Measurements from ENCODE around the gene ALKBH3. TPM values are rescaled to one million over a fixed set of nuclear protein-coding genes. Genes with fewer than 3 reads are reported as not detected.

The ALKBH3 gene
- polyA plus RNA-seq, 1 of the 3 experiments (the other 2 are of a cell fraction) = 27.0 TPM

DNA sequence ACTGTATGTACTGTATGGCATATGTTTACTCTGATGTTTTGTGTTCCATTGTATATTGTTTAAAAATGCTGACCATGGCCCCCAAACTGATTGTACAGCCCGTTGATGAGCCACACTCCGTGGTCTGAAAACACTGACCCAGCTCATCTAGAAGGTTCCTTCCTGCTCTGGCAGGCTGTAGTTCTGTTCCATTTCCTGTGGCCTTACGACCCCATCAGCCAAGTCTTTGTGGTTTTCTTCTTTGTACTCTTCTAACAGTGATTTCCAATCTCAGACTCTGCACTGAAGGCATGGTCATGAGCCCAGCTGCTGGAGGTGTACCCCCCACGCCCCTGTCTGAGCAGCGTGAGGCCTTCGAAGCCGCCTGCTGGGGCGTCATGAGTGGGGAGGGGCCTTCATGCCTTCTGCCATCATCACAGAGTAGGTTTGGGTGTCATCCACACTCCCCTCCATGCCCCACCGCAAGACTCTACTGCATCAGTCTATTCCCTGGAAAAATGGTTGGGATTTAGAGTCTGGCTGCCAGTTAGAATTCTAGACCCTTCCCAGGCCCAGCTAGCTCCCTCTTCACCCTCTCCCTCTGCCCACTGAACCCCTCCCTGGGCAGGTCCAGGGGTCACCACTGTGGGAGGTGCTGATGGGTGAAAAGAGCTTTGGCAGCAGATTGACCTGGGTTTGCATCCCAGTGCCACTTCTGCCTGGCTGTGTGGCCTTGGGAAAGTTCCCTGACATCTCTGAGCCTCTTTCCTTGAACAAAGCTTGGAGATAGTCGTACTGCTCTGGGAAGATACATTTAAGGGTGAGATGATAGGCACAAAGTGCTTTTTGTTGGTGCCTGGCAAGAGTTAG lies 50.5 kb downstream of the ALKBH3 start:
- ChIA-PET POLR2A (interaction anchor here (4.3 kb wide), 1 partner anchor 12 kb away, joined by 34 read pairs; the partner anchor contains the start of gene C11orf96), CTCF (interaction anchor here (0.6 to 7.7 kb wide), 11 partner anchors 8 to 812 kb away, joined by 3 to 54 read pairs (median 4); partner anchors contain the start of gene C11orf96)
- Histone ChIP-seq H3F3A (replicated peaks; ENCODE audit: insufficient read depth) (no peaks in the 10 kb centered on the region), H3K4me3 (ENCODE audit: low read depth in 2 of 2, low read length in 1 of 2) (no peak overlapping the region), H2AFZ (ENCODE audit: low read depth) (no peak overlapping the region), H3K4me2 (no peak overlapping the region), H3K9me3 (no peaks in the 10 kb centered on the region), H3K36me3 (replicated peaks in 1 of 2; ENCODE audit: control insufficient read depth in 1 of 2, insufficient read depth in 2 of 2, low read length in 1 of 2) (no peaks in the 10 kb centered on the region), H4K20me1 (ENCODE audit: insufficient read depth) (no peaks in the 10 kb centered on the region), H3K27ac (ENCODE audit: low read depth in 2 of 2, low read length in 1 of 2) (peak overlapping the region in 1 of 2 experiments; percentile 39; a peak in 1 of 4 replicates), H3K79me2 (ENCODE audit: insufficient read depth) (no peaks in the 10 kb centered on the region), H3K27me3 (ENCODE audit: insufficient read depth) (no peaks in the 10 kb centered on the region), H3K9me2 (no peaks in the 10 kb centered on the region), H3K4me1 (ENCODE audit: control insufficient read depth in 1 of 2, insufficient read depth in 2 of 2, low read depth in 1 of 2, low read length in 1 of 2) (peaks cover 7 to 80% of the 10 kb centered on the region in 2 experiments; a peak in 3 of 4 replicates), H3K9ac (no peak overlapping the region)
- 76% methylated on average over 9 of the region's 10 CpGs for WGBS (ENCODE audit: low lambda C conversion rate)
- no peak for TF ChIP-seq TAF1 (IDR thresholded peaks at IDR 0.05; ENCODE audit: borderline replicate concordance, low read depth, low read length)
- TF ChIP-seq TCF12 (IDR thresholded peaks at IDR 0.05) = no peak
- no peak for TF ChIP-seq RAD21 (IDR thresholded peaks at IDR 0.05; ENCODE audit: low read length)
- TF ChIP-seq GATA2 (CRISPR knock-in tag; IDR thresholded peaks at IDR 0.05) = no peak
- TF ChIP-seq, protein P1, sequence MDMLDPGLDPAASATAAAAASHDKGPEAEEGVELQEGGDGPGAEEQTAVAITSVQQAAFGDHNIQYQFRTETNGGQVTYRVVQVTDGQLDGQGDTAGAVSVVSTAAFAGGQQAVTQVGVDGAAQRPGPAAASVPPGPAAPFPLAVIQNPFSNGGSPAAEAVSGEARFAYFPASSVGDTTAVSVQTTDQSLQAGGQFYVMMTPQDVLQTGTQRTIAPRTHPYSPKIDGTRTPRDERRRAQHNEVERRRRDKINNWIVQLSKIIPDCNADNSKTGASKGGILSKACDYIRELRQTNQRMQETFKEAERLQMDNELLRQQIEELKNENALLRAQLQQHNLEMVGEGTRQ (IDR thresholded peaks at IDR 0.05; ENCODE audit: borderline replicate concordance, low read depth, low read length) = no peak
- no peak for DNase-seq

GRCh38 chr11:43931717-43932039 lies 51.0 kb downstream of the ALKBH3 start:
- Histone ChIP-seq H3K9me2 (no peaks in the 10 kb centered on the region), H3F3A (replicated peaks; ENCODE audit: insufficient read depth) (no peaks in the 10 kb centered on the region), H3K27me3 (ENCODE audit: insufficient read depth) (no peaks in the 10 kb centered on the region), H3K4me3 (ENCODE audit: low read depth in 2 of 2, low read length in 1 of 2) (no peak overlapping the region), H3K36me3 (replicated peaks in 1 of 2; ENCODE audit: control insufficient read depth in 1 of 2, insufficient read depth in 2 of 2, low read length in 1 of 2) (no peaks in the 10 kb centered on the region), H3K4me1 (ENCODE audit: control insufficient read depth in 1 of 2, insufficient read depth in 2 of 2, low read depth in 1 of 2, low read length in 1 of 2) (peaks cover 7 to 76% of the 10 kb centered on the region in 2 experiments; a peak in 3 of 4 replicates), H3K9me3 (no peaks in the 10 kb centered on the region), H2AFZ (ENCODE audit: low read depth) (no peak overlapping the region), H4K20me1 (ENCODE audit: insufficient read depth) (no peaks in the 10 kb centered on the region), H3K79me2 (ENCODE audit: insufficient read depth) (no peaks in the 10 kb centered on the region), H3K9ac (no peak overlapping the region), H3K27ac (ENCODE audit: low read depth in 2 of 2, low read length in 1 of 2) (no peak overlapping the region; a peak in 1 of 4 replicates), H3K4me2 (no peak overlapping the region)
- TF ChIP-seq, protein P2, sequence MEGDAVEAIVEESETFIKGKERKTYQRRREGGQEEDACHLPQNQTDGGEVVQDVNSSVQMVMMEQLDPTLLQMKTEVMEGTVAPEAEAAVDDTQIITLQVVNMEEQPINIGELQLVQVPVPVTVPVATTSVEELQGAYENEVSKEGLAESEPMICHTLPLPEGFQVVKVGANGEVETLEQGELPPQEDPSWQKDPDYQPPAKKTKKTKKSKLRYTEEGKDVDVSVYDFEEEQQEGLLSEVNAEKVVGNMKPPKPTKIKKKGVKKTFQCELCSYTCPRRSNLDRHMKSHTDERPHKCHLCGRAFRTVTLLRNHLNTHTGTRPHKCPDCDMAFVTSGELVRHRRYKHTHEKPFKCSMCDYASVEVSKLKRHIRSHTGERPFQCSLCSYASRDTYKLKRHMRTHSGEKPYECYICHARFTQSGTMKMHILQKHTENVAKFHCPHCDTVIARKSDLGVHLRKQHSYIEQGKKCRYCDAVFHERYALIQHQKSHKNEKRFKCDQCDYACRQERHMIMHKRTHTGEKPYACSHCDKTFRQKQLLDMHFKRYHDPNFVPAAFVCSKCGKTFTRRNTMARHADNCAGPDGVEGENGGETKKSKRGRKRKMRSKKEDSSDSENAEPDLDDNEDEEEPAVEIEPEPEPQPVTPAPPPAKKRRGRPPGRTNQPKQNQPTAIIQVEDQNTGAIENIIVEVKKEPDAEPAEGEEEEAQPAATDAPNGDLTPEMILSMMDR (IDR thresholded peaks at IDR 0.05) = peak; percentile 28; the same call in 1 of the 2 replicates
- no peak for TF ChIP-seq POLR2AphosphoS5 (IDR thresholded peaks at IDR 0.05; ENCODE audit: low read depth, low read length)
- CTCF ChIA-PET = interaction anchor here (0.6 to 7.7 kb wide), 8 partner anchors 9 to 164 kb away, joined by 3 to 54 read pairs (median 4); partner anchors contain the start of genes C11orf96 and EXT2
- 93% methylated on average over 4 of the region's 4 CpGs for WGBS (ENCODE audit: low lambda C conversion rate)
- POLR2A ChIA-PET = interaction anchor here (4.3 kb wide), 1 partner anchor 11 kb away, joined by 34 read pairs; the partner anchor contains the start of gene C11orf96
- no peak for DNase-seq

All from SK-N-SH (cell line).